Thoracic aorta (tissue), 2 donors: ENCODE data around the gene MAN2A1. TPM values are rescaled to one million over a fixed set of nuclear protein-coding genes. Genes with fewer than 3 reads are reported as not detected.

ENCODE experiments used
- ATAC-seq: fragments of 150-250 bp; one replicate; pipeline ENCODE4 v1.8.0; 2017; ENCODE audit warnings: low read depth; ENCODE audit not compliant: insufficient number of reproducible peaks, low FRiP score
- DNase-seq: peaks from one replicate; pipeline ENCODE4 v3.0.0-alpha.2; 2020; ENCODE audit warnings: low spot score
- H3K27ac ChIP-seq, 2 donors: fragments of 200-600 bp; sonication (generic); 1 replicate in 1 of 2; 2 replicates in 1 of 2; pipeline ENCODE4 v1.5.1; 2016; ENCODE audit warnings: mild to moderate bottlenecking in 2 of 2, moderate library complexity in 2 of 2
- H3K27me3 ChIP-seq: fragments of 200-600 bp; sonication (generic); replicated peaks from 2 replicates; pipeline ENCODE4 v1.6.0; 2016; ENCODE audit warnings: mild to moderate bottlenecking; ENCODE audit not compliant: insufficient read depth
- H3K36me3 ChIP-seq: fragments of 200-600 bp; sonication (generic); one replicate; pipeline ENCODE4 v1.5.1; 2016
- H3K4me1 ChIP-seq, 2 donors: fragments of 200-600 bp; sonication (generic); 1 replicate in 1 of 2; 2 replicates in 1 of 2; pipeline versions ENCODE4 v1.5.1 to v1.6.0; 2016; ENCODE audit warnings: low read depth in 2 of 2, mild to moderate bottlenecking in 1 of 2; ENCODE audit not compliant: control insufficient read depth in 1 of 2
- H3K4me3 ChIP-seq: fragments of 200-600 bp; sonication (generic); 2 replicates; pipeline ENCODE4 v1.5.1; 2016; ENCODE audit warnings: mild to moderate bottlenecking
- H3K9me3 ChIP-seq: fragments of 200-600 bp; sonication (generic); 2 replicates; pipeline ENCODE4 v1.5.1; 2016
- total RNA-seq, 2 donors: library from RNA; depleted of rRNA; stranded (reverse); fragments of >200 nt; gene quantifications; one replicate each; pipeline versions ENCODE4 v1.1.0 to v1.2.3, GENCODE V29; 2016
- TF ChIP-seq, protein P1 (sequence below): fragments of 200-600 bp; sonication (generic); IDR thresholded peaks from one replicate; pipeline ENCODE4 v1.5.1; 2019; ENCODE audit warnings: antibody characterized with exemption

MAN2A1 gene
- total RNA-seq, 2 donors from 2014 or later, result 64.8 to 82.8 TPM

- TF ChIP-seq, protein P1, sequence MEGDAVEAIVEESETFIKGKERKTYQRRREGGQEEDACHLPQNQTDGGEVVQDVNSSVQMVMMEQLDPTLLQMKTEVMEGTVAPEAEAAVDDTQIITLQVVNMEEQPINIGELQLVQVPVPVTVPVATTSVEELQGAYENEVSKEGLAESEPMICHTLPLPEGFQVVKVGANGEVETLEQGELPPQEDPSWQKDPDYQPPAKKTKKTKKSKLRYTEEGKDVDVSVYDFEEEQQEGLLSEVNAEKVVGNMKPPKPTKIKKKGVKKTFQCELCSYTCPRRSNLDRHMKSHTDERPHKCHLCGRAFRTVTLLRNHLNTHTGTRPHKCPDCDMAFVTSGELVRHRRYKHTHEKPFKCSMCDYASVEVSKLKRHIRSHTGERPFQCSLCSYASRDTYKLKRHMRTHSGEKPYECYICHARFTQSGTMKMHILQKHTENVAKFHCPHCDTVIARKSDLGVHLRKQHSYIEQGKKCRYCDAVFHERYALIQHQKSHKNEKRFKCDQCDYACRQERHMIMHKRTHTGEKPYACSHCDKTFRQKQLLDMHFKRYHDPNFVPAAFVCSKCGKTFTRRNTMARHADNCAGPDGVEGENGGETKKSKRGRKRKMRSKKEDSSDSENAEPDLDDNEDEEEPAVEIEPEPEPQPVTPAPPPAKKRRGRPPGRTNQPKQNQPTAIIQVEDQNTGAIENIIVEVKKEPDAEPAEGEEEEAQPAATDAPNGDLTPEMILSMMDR, result no peak
- Histone ChIP-seq H3K36me3 (no peaks in the 10 kb centered on the region), H3K27ac (no peak overlapping the region), H3K4me3 (no peak overlapping the region), H3K9me3 (no peaks in the 10 kb centered on the region), H3K4me1 (peaks cover 37 to 82% of the 10 kb centered on the region in 2 donors), H3K27me3 (no peaks in the 10 kb centered on the region)
- DNase-seq, result no peak
- ATAC-seq, result no peak
These were observed 10.9 kb downstream of the MAN2A1 start for GRCh38 chr5:109700516-109701153.

GRCh38 chr5:109701252-109701651 lies 11.5 kb downstream of the MAN2A1 start:
- no peak for ATAC-seq
- no peak overlapping the region for H3K27ac ChIP-seq
- no peaks in the 10 kb centered on the region for H3K9me3 ChIP-seq
- H3K27me3 ChIP-seq, result no peaks in the 10 kb centered on the region
- no peak overlapping the region for H3K4me3 ChIP-seq
- no peak for DNase-seq
- TF ChIP-seq, protein P1, result no peak
- H3K36me3 ChIP-seq, result no peaks in the 10 kb centered on the region
- peaks cover 37 to 83% of the 10 kb centered on the region in 2 donors for H3K4me1 ChIP-seq

DNA sequence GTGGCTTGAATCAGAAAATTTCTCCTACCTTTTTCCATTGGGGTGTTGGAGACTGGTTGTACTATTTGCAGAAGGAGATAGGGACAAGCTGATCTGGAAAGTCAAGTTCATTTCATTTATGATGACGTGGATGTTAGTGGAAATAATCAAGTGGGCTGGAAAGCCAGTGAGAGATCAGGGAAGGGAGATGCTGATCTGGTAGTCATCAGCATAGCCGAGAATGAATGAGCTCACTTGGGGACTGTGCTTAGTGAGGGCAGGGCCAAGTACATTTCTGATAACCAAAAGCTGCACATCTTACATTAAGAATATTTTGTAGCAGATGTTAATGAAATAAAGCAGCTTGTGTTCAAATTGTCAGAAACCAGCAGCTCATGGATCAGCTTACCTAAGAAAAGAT lies 12.1 kb downstream of the MAN2A1 start:
- TF ChIP-seq, protein P1, result no peak
- no peaks in the 10 kb centered on the region for H3K27me3 ChIP-seq
- no peak overlapping the region for H3K4me3 ChIP-seq
- no peaks in the 10 kb centered on the region for H3K36me3 ChIP-seq
- DNase-seq (no peak), ATAC-seq (no peak)
- H3K9me3 ChIP-seq, result no peaks in the 10 kb centered on the region
- H3K27ac ChIP-seq, result no peak overlapping the region
- peaks cover 38 to 80% of the 10 kb centered on the region in 2 donors for H3K4me1 ChIP-seq

DNA sequence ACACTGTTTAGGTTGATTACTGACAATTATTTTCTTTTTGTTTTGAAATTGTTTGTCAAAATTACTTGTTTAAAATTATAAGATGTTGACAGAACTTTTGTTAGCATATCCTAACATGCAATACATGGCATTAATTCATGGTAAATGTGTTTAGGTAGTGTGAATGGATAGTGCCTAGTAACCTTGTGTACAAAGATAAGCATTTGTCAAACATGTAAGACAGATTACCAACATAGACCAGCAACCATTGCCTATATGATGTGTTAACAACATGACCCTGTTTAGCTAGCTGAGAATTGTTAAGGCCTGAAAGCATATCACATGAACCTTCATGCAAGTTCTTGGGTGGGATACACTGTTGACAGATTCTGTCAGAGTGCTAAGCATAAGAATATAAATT lies 13.4 kb downstream of the MAN2A1 start:
- ATAC-seq (no peak), DNase-seq (no peak)
- TF ChIP-seq, protein P1, result no peak
- Histone ChIP-seq H3K27ac (no peak overlapping the region), H3K36me3 (no peaks in the 10 kb centered on the region), H3K4me3 (no peak overlapping the region), H3K9me3 (no peaks in the 10 kb centered on the region), H3K27me3 (no peaks in the 10 kb centered on the region), H3K4me1 (peaks cover 31 to 73% of the 10 kb centered on the region in 2 donors)

DNA sequence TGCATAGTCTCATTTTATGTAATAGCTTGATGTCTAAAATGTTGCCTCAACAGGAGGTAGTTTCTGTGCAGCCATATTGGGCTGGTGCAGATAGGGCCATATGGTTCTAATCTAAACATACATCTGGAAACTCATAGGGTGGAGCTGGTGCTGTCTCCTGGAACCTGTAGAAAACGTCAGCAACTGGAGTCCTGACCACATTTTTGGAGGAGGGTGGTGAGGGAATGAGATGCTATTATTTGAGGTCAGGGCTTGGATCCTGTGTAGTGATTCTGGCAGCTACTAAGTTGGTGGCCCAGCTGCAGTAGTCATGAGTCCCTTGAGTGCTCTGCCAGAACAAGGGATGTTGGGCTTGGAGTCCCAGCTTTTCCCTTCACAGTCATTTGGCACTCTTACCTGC lies 14.1 kb downstream of the MAN2A1 start:
- Histone ChIP-seq H3K27ac (peak overlapping the region; percentile 66 to 77), H3K4me1 (peaks cover 31 to 70% of the 10 kb centered on the region in 2 donors), H3K27me3 (no peaks in the 10 kb centered on the region), H3K4me3 (peak overlapping the region; percentile 48), H3K9me3 (no peaks in the 10 kb centered on the region), H3K36me3 (no peaks in the 10 kb centered on the region)
- TF ChIP-seq, protein P1, result no peak
- DNase-seq (no peak), ATAC-seq (no peak)
